Stomach (tissue), 9 donors: Measurements from ENCODE around the gene KCNT2. TPM values are rescaled to one million over a fixed set of nuclear protein-coding genes. Genes with fewer than 3 reads are reported as not detected.
"Not testable (repeated sequence)": the region's sequence is repeated elsewhere in the genome, so short reads cannot be mapped to it uniquely, and the experiment has no call there.

Experiments
- DNase-seq, 2 donors: peaks; one replicate each; pipeline versions ENCODE4 v3.0.0 to v3.0.0-alpha.2; 2013 to 2019
- H3K27ac ChIP-seq, 5 donors: fragments of 200-600 bp in 4 of 5; sonication (generic) in 4 of 5; one replicate each; pipeline ENCODE4 v1.5.1; 2013 to 2019; ENCODE audit warnings: mild to moderate bottlenecking in 1 of 5, moderate library complexity in 1 of 5
- H3K27me3 ChIP-seq, 3 donors: fragments of 200-600 bp; sonication (generic); one replicate each; pipeline ENCODE4 v1.5.1; 2017 to 2019; ENCODE audit warnings: mixed run types in 1 of 3
- H3K36me3 ChIP-seq, 4 donors: fragments of 200-600 bp; sonication (generic); 1 replicate in 3 of 4; 2 replicates in 1 of 4; pipeline ENCODE4 v1.5.1; 2016 to 2019
- H3K4me1 ChIP-seq, 4 donors: fragments of 200-600 bp; sonication (generic); one replicate each; pipeline ENCODE4 v1.5.1; 2016 to 2019
- H3K4me3 ChIP-seq, 4 donors: fragments of 200-600 bp; sonication (generic) in 3 of 4; one replicate each; pipeline ENCODE4 v1.5.1; 2016 to 2019; ENCODE audit warnings: mild to moderate bottlenecking in 1 of 4
- H3K9me3 ChIP-seq, 4 donors: fragments of 200-600 bp; sonication (generic); one replicate each; pipeline ENCODE4 v1.5.1; 2016 to 2019
- CTCF ChIP-seq, 7 experiments: fragments of 450-650 bp in 4 of 7; fragments of 200-600 bp in 3 of 7; sonication (generic) in 3 of 7; IDR thresholded peaks; one replicate each; pipeline ENCODE4 v1.5.1; 2016 to 2019; ENCODE audit warnings: antibody characterized with exemption in 7 of 7, control low read depth in 2 of 7, mild to moderate bottlenecking in 1 of 7
- EP300 ChIP-seq: sonication (generic); formaldehyde crosslinking; IDR thresholded peaks from one replicate; pipeline ENCODE4 v1.6.1; 2017; ENCODE audit warnings: antibody characterized with exemption
- POLR2A ChIP-seq, 4 donors: fragments of 450-650 bp; IDR thresholded peaks; one replicate each; pipeline ENCODE4 v1.6.1; 2016; ENCODE audit warnings: antibody characterized with exemption in 4 of 4, control low read depth in 2 of 4, mild to moderate bottlenecking in 1 of 4, moderate library complexity in 1 of 4
- POLR2AphosphoS5 ChIP-seq, 3 donors: sonication (generic); formaldehyde crosslinking; IDR thresholded peaks; one replicate each; pipeline ENCODE4 v1.6.1; 2016; ENCODE audit warnings: antibody characterized with exemption in 3 of 3
- WGBS, 5 donors: extraction: QIAGEN DNeasy Blood & Tissue Kit in 3 of 5; methylation state at CpG; one replicate each; pipeline versions ENCODE4 v1.1.5 to v1.1.7; 2013 to 2018; 5-methylcytosine and 5-hydroxymethylcytosine counted together
- intact Hi-C: fragments of 100-400 bp; cut with DNase I; formaldehyde crosslinking; loops from one replicate; pipeline ENCODE4 v1.15.1; 2023; ENCODE audit warnings: low total_unique reads
- polyA plus RNA-seq, 3 donors: library from polyadenylated mRNA; stranded (reverse); fragments of 200-250 nt; gene quantifications; one replicate each; pipeline ENCODE4 v1.2.3, GENCODE V29; 2013
- total RNA-seq, 5 donors: library from RNA; depleted of rRNA; stranded (reverse); fragments of >200 nt; gene quantifications; one replicate each; pipeline versions ENCODE4 v1.1.0 to v1.2.3, GENCODE V29; 2014 to 2016
- donor health status: healthy with polysubstance abuse.
- donor health status: Bipolar disorder and iron deficiency.
- donor health status: healthy.

Gene KCNT2
- total and polyA plus RNA-seq, 8 donors, result 0.29 to 32.3 (median 0.93) TPM

- WGBS, 5 donors, result 61 to 74% (median 65%) methylated on average over 2 of the region's 2 CpGs
- Histone ChIP-seq H3K9me3 (peaks cover 0 to 5% (median 2%) of the 10 kb centered on the region in 4 donors), H3K27me3 (no peaks in the 10 kb centered on the region), H3K4me1 (no peaks in the 10 kb centered on the region), H3K4me3 (no peak overlapping the region), H3K36me3 (no peaks in the 10 kb centered on the region), H3K27ac (no peak overlapping the region)
- TF ChIP-seq EP300, result no peak
- TF ChIP-seq POLR2A (IDR thresholded peaks at IDR 0.05), result no peak
- TF ChIP-seq POLR2AphosphoS5 (IDR thresholded peaks at IDR 0.05), result no peak
- no peak for TF ChIP-seq CTCF (IDR thresholded peaks at IDR 0.05)
- intact Hi-C loops, result no loop called here
- DNase-seq, result no peak
Observed at GRCh38 chr1:196513821-196514220, 94.4 kb downstream of the KCNT2 start.

- TF ChIP-seq POLR2A (IDR thresholded peaks at IDR 0.05) (no peak), POLR2AphosphoS5 (IDR thresholded peaks at IDR 0.05) (no peak)
- 61 to 73% (median 65%) methylated on average over 1 of the region's 1 CpG for WGBS, 5 donors
- Histone ChIP-seq H3K4me1 (no peaks in the 10 kb centered on the region), H3K36me3 (no peaks in the 10 kb centered on the region), H3K4me3 (no peak overlapping the region), H3K9me3 (no peaks in the 10 kb centered on the region), H3K27ac (no peak overlapping the region), H3K27me3 (no peaks in the 10 kb centered on the region)
- intact Hi-C loops, result no loop called here
- DNase-seq, result no peak
Observed at GRCh38 chr1:196510451-196510850, 97.8 kb downstream of the KCNT2 start.

DNA sequence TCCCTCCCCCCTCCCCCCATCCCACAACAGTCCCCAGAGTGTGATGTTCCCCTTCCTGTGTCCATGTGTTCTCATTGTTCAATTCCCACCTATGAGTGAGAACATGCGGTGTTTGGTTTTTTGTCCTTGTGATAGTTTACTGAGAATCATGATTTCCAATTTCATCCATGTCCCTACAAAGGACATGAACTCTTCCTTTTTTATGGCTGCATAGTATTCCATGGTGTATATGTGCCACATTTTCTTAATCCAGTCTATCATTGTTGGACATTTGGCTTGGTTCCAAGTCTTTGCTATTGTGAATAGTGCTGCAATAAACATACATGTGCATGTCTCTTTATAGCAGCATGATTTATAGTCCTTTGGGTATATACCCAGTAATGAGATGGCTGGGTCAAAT, 104.0 kb downstream of the KCNT2 start:
- H3K27me3 ChIP-seq, DNase-seq, H3K9me3 ChIP-seq, H3K36me3 ChIP-seq, H3K4me1 ChIP-seq, intact Hi-C loops, H3K4me3 ChIP-seq, H3K27ac ChIP-seq: not testable (repeated sequence)
- WGBS, 5 donors, result 80 to 100% (median 88%) methylated on average over 1 of the region's 1 CpG; no CpG with 5 or more reads in 1 of the 5 donors

DNA sequence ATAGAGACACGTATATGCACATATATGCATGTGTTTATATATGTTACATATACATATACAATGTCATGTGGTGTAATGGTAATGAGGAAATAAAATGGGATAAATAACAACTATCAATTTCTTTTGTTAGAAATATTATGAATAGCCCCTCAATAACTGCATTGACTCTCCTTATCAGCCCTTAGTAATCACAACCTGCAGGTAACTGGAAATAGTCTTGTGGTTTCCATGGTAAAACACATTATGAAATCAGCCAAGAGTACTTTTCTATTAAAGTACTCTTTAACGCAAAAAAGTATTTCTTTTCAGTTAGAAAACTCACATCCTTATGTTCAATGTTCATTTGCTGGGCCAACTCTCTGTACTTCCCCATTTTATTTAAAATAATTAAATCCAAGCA, 105.8 kb downstream of the KCNT2 start:
- intact Hi-C loops, result no loop called here

GRCh38 chr1:196501760-196502428, 106.3 kb downstream of the KCNT2 start:
- DNase-seq, result no peak
- Histone ChIP-seq H3K4me3 (no peak overlapping the region), H3K4me1 (no peaks in the 10 kb centered on the region), H3K9me3 (no peaks in the 10 kb centered on the region), H3K27me3 (no peaks in the 10 kb centered on the region), H3K36me3 (no peaks in the 10 kb centered on the region), H3K27ac (no peak overlapping the region)
- 77 to 92% (median 88%) methylated on average over 8 of the region's 8 CpGs for WGBS, 5 donors
- TF ChIP-seq CTCF (IDR thresholded peaks at IDR 0.05) (no peak), POLR2A (IDR thresholded peaks at IDR 0.05) (no peak), POLR2AphosphoS5 (IDR thresholded peaks at IDR 0.05) (no peak), EP300 (no peak)
- intact Hi-C loops, result no loop called here

More for the DNA sequence above, 105.8 kb downstream of the KCNT2 start:
- no peak overlapping the region for H3K27ac ChIP-seq
- H3K9me3 ChIP-seq, result no peaks in the 10 kb centered on the region
- H3K27me3 ChIP-seq, result no peaks in the 10 kb centered on the region
- H3K4me1 ChIP-seq, result no peaks in the 10 kb centered on the region
- 81 to 89% (median 84%) methylated on average over 2 of the region's 2 CpGs for WGBS, 5 donors
- no peaks in the 10 kb centered on the region for H3K36me3 ChIP-seq
- TF ChIP-seq CTCF (IDR thresholded peaks at IDR 0.05) (no peak), EP300 (no peak), POLR2A (IDR thresholded peaks at IDR 0.05) (no peak), POLR2AphosphoS5 (IDR thresholded peaks at IDR 0.05) (no peak)
- DNase-seq, result no peak
- no peak overlapping the region for H3K4me3 ChIP-seq
